ENCODE data around the gene PTMS.

GRCh38 chr12:6799147-6799546 is 33.0 kb downstream of the PTMS start:
- no peak for TF ChIP-seq CTCF (conservative IDR thresholded peaks at IDR 0.05 in 1 of 2, IDR thresholded peaks at IDR 0.05 in 1 of 2; ENCODE audit: low read depth in 1 of 2, low read length in 2 of 2)
- no peak for TF ChIP-seq EZH2 (IDR thresholded peaks at IDR 0.05; ENCODE audit: low read length, missing control alignments)

Measured in fibroblast of lung (primary cell).